ENCODE data around the gene CKAP4. TPM values are rescaled to one million over a fixed set of nuclear protein-coding genes. Genes with fewer than 3 reads are reported as not detected.

CKAP4 gene
- total RNA-seq, 1 donor from 2014 or later, result 4.9 TPM

GRCh38 chr12:106245767-106246166, 2.1 kb downstream of the CKAP4 start:
- intact Hi-C loops (cut with micrococcal nuclease), result loop anchor here (5.0 kb wide), 1 partner anchor 57 kb away; the partner anchor contains the start of gene TCP11L2

- intact Hi-C loops (cut with micrococcal nuclease), result no loop called here
Measured at GRCh38 chr12:106243620-106244019, 4.2 kb downstream of the CKAP4 start.

- intact Hi-C loops (cut with micrococcal nuclease), result no loop called here
Measured at GRCh38 chr12:106240821-106241220, 7.0 kb downstream of the CKAP4 start.

GRCh38 chr12:106239951-106240335, 7.9 kb downstream of the CKAP4 start:
- intact Hi-C loops (cut with micrococcal nuclease), result no loop called here

- intact Hi-C loops (cut with micrococcal nuclease), result no loop called here
Measured at GRCh38 chr12:106239241-106239950, 8.4 kb downstream of the CKAP4 start.

GRCh38 chr12:106238146-106238545, 9.7 kb downstream of the CKAP4 start:
- intact Hi-C loops (cut with micrococcal nuclease), result no loop called here

- intact Hi-C loops (cut with micrococcal nuclease), result no loop called here
Measured at GRCh38 chr12:106235770-106236169, 12.1 kb downstream of the CKAP4 start.

- intact Hi-C loops (cut with micrococcal nuclease), result no loop called here
Measured at GRCh38 chr12:106234449-106234848, 13.4 kb downstream of the CKAP4 start.

GRCh38 chr12:106233011-106233410, 14.8 kb downstream of the CKAP4 start:
- intact Hi-C loops (cut with micrococcal nuclease), result no loop called here

GRCh38 chr12:106229036-106229591, 18.7 kb downstream of the CKAP4 start:
- intact Hi-C loops (cut with micrococcal nuclease), result loop anchor here (5.0 kb wide), 2 partner anchors 38 to 522 kb away; no protein-coding TSS in a partner anchor

GRCh38 chr12:106228320-106228710, 19.5 kb downstream of the CKAP4 start:
- intact Hi-C loops (cut with micrococcal nuclease), result loop anchor here (5.0 kb wide), 2 partner anchors 39 to 521 kb away; no protein-coding TSS in a partner anchor

GRCh38 chr12:106227641-106228319, 20.0 kb downstream of the CKAP4 start:
- intact Hi-C loops (cut with micrococcal nuclease), result loop anchor here (1.0 to 5.0 kb wide), 6 partner anchors 21 to 520 kb away; partner anchors contain the start of genes CKAP4 and POLR3B

GRCh38 chr12:106226884-106227640, 20.8 kb downstream of the CKAP4 start:
- intact Hi-C loops (cut with micrococcal nuclease), result loop anchor here (1.0 to 5.0 kb wide), 7 partner anchors 22 to 693 kb away; partner anchors contain the start of genes CKAP4 and POLR3B

- intact Hi-C loops (cut with micrococcal nuclease), result loop anchor here (1.0 kb wide), 1 partner anchor 804 kb away; no protein-coding TSS in a partner anchor
Measured at GRCh38 chr12:106224355-106224706, 23.5 kb downstream of the CKAP4 start.

GRCh38 chr12:106223485-106224354, 24.1 kb downstream of the CKAP4 start:
- intact Hi-C loops (cut with micrococcal nuclease), result loop anchor here (1.0 kb wide), 1 partner anchor 803 kb away; no protein-coding TSS in a partner anchor

- intact Hi-C loops (cut with micrococcal nuclease), result no loop called here
Measured at GRCh38 chr12:106220536-106220935, 27.3 kb downstream of the CKAP4 start.

GRCh38 chr12:106219043-106219442, 28.8 kb downstream of the CKAP4 start:
- intact Hi-C loops (cut with micrococcal nuclease), result no loop called here

GRCh38 chr12:106217706-106218105, 30.1 kb downstream of the CKAP4 start:
- intact Hi-C loops (cut with micrococcal nuclease), result no loop called here

- intact Hi-C loops (cut with micrococcal nuclease), result no loop called here
Measured at GRCh38 chr12:106214571-106214970, 33.2 kb downstream of the CKAP4 start.

- intact Hi-C loops (cut with micrococcal nuclease), result no loop called here
Measured at GRCh38 chr12:106213662-106214061, 34.2 kb downstream of the CKAP4 start.

Data from T-helper 2 cell treated with Interferon-gamma antibody and Interleukin-4, amounts not matched to agents 100 ng/mL and 5 ng/mL, for 36 hours (primary cell).